ENCODE data around the gene KIT.

KIT gene

DNA sequence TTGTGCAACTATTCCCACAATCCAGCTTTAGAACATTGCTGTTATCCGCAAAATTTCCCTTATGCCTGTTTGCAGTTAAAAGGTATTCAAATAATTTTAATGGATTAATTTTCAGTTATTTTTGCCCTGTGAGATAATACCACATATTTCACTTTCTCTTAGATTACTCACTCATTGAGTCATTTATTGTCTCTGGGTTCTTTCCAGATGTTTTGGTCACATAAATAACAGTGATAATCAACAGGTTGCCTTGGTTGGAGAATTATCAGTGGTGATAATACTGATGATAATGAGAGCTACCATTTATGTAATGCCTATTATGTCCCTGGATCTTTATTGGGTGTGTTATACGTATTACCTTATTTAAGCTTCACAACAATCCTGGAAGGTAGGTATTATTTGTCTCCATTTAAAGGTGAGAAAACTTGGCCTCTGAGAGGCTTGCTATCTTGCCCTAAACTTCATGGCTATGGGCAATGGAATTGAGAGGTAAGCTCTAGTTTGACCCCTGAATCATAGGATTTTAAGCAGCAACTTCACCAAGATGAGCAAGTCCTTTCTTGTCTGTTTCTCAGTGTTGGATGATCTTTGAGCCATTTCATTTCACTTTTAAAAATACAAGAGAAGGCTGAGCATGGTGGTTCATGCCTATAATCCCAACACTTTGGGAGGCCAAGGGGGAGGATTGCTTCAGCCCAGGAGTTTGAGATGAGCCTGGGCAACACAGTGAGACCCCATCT, 87.4 kb downstream of the KIT start:
- DNase-seq (ENCODE audit: low spot score): no peak

- no peak for DNase-seq (ENCODE audit: low spot score)
These were observed 88.5 kb downstream of the KIT start for GRCh38 chr4:54746218-54746617.

DNA sequence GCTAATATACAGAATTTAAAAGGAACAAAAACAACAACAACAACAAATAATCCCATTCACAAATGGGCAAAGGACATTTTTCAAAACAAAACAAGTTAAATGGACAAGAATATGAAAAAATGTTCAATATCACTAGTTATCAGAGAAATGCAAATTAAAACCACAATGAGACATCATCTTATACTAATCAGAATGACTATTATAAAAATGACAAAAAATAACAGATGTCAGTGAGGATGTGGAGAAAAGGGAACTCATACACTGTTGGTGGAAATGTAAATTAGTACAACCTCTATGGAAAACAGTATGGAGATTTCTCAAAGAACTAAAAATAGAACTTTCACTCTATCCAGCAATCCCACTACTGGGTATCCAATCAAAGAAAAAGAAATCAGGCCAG, 92.6 kb downstream of the KIT start:
- no peak for DNase-seq (ENCODE audit: low spot score)

GRCh38 chr4:54754394-54754793, 96.6 kb downstream of the KIT start:
- no peak for DNase-seq (ENCODE audit: low spot score)

DNA sequence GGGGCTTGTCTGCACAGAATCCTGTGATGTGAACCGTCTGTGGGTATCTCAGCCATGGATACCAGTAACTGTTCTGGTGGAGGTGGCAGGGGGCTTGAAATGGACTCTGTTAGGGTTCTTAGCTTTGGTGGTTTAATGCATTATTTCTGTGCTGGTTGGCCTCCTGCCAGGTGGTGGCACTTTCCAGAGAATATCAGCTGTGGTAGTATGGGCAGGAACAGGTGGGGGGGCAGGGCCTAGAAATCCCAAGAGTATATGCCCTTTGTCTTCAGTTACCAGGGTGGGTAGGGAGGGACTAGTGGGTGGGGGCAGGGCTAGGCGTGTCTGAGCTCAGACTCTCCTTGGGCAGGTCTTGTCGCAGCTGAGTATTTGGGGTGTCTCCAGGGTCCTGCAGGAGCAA, 106.7 kb downstream of the KIT start:
- no peak for DNase-seq (ENCODE audit: low spot score)

DNA sequence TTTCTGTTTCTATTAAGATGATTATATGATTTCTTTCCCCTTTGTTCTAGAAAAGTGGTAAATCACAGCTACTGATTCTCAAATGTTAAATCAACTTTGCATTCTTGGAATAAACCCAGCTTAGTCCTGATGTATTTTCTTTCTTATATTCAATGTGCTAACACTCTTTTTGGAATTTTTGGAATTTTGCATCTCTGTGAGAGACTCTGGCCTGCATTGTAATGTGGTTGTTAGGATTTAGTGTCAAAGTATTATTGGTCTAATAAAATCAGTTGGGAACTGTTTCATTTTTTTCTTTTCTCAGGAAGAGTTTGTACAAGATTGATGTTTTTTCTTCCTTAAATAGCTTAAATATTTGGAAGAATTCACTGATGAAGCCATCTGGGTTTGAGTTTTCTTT, 109.6 kb downstream of the KIT start:
- DNase-seq (ENCODE audit: low spot score): no peak

DNA sequence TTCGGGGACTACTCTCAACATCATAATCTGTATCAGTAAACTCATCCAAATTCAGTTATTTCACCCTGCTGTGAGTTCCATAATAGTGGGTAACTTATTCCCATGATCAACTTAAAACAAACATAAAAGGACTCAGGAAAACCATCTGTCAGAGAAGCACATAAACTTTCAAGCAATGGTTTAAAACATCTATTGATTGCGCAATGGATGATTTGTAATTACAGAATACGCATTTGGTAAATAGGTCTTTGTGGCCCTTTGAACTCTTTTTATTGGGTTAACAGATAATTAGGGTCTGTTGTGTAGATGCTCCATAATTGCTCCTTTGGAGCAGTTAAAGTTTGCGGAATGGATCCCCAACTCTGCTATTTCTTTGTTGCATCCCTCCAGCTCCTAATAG, 115.3 kb downstream of the KIT start:
- no peak for DNase-seq (ENCODE audit: low spot score)

- no peak for DNase-seq (ENCODE audit: low spot score)
These were observed 121.3 kb downstream of the KIT start for GRCh38 chr4:54779036-54779435.

GRCh38 chr4:54779476-54780148, 121.9 kb downstream of the KIT start:
- DNase-seq (ENCODE audit: low spot score): no peak

DNA sequence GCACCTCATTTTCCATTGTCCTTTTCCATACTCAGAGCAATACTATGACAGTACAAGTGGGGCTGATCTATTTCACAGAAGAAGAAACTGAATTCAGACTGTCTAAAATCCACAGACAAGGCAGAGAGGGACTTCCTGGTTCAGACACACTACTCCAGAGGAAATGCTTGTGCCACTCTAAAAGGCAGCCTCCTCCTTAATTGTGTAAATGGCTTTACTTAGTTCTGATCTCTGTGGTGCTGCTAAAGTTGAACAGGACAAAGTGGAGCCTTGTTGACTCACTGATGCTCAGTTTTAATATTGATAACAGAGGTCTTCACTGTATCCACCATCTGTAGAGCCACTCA, 122.4 kb downstream of the KIT start:
- no peak for DNase-seq (ENCODE audit: low spot score)

GRCh38 chr4:54781756-54782155, 124.0 kb downstream of the KIT start:
- DNase-seq (ENCODE audit: low spot score): no peak

DNA sequence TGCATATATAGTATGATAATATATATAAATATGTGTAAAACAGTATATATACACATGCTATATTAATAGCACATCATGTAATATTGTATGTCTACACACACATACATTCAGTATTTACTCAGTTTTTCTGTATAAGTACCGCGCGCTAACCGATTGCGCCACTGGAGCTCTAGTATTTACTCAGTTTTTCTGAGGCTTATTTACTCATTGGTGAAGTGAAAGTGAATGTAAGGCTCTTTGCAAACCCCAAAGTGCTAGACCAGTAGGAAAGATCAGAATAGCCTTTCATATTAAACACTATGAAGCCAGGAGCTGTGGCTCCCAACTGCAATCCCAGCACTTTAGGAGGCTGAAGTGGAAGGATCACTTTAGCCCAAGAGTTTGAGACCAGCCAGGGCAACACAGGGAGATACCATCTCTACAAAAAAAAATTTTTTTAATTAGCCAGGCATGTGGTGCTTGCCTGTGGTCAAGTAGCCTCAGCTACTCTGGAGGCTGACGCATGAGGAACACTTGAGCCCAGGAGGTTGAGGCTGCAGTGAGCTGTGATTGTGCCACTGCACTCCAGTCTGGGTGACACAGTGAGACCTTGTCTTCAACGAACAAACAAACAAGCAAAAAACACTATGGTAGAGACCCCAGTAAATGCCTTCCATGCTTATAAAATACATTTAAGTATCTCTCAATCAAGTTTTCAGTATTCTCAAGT, 125.8 kb downstream of the KIT start:
- no peak for DNase-seq (ENCODE audit: low spot score)

- DNase-seq (ENCODE audit: low spot score): no peak
These were observed 126.5 kb downstream of the KIT start for GRCh38 chr4:54784161-54784671.
